Choroid plexus epithelial cell (primary cell): ENCODE data around the gene ABCD1.

Experiments used
- DNase-seq: peaks from one replicate; pipeline ENCODE4 v3.0.0-alpha.2; 2010; ENCODE audit warnings: low read depth
- H3K4me3 ChIP-seq: 2 replicates; pipeline ENCODE4 v1.5.1; 2011; ENCODE audit warnings: low read depth, mild to moderate bottlenecking, control low read depth, low read length, moderate library complexity
- TF ChIP-seq, protein P1 (sequence below): conservative IDR thresholded peaks from 2 replicates; pipeline ENCODE4 v1.5.1; 2011; ENCODE audit warnings: low read depth, mild to moderate bottlenecking, control low read depth, inconsistent platforms, low read length, moderate library complexity

ABCD1 gene

DNA sequence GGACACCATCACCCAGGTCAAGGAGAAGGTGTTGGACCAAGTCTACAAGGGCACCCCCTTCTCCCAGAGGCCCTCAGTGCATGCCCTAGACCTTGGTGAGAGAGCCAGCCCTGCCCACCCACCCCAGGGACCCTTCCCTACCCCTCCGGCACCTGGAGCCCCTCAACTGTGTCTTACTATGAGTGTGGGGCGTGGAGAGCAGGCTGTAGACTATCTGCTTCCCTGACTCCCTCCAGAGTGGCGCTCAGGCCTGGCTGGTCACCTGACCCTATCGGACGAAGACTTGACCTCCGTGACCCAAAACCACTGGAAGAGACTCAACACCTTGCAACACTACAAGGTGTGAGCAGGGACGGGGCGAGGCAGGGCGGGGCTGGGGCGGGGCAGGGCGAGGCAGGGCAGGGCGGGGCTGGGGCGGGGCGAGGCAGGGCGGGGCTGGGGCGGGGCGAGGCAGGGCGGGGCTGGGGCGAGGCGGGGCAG is 51.5 kb downstream of the ABCD1 start:
- no peak overlapping the region for H3K4me3 ChIP-seq
- no peak for DNase-seq
- TF ChIP-seq, protein P1, sequence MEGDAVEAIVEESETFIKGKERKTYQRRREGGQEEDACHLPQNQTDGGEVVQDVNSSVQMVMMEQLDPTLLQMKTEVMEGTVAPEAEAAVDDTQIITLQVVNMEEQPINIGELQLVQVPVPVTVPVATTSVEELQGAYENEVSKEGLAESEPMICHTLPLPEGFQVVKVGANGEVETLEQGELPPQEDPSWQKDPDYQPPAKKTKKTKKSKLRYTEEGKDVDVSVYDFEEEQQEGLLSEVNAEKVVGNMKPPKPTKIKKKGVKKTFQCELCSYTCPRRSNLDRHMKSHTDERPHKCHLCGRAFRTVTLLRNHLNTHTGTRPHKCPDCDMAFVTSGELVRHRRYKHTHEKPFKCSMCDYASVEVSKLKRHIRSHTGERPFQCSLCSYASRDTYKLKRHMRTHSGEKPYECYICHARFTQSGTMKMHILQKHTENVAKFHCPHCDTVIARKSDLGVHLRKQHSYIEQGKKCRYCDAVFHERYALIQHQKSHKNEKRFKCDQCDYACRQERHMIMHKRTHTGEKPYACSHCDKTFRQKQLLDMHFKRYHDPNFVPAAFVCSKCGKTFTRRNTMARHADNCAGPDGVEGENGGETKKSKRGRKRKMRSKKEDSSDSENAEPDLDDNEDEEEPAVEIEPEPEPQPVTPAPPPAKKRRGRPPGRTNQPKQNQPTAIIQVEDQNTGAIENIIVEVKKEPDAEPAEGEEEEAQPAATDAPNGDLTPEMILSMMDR, result no peak

DNA sequence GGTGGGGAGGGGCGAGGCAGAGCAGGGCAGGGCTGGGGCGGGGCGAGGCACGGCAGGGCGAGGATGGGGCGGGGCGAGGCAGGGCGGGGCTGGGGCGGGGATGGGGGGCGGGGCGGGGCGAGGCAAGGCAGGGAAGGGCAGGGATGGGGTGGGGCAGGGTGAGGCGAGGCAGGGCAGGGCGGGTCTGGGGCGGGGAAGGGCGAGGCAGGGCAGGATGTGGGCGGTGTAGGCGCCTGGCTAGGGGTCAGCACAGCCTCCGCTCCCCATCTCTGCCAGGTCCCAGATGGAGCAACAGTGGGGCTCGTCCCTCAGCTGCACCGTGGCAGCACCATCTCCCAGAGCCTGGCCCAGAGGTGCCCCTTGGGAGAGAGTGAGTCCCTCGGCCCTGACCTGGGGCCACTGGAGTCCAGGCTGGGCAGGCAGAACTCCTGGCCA is 52.0 kb downstream of the ABCD1 start:
- H3K4me3 ChIP-seq, result no peak overlapping the region
- TF ChIP-seq, protein P1, result no peak
- no peak for DNase-seq

DNA sequence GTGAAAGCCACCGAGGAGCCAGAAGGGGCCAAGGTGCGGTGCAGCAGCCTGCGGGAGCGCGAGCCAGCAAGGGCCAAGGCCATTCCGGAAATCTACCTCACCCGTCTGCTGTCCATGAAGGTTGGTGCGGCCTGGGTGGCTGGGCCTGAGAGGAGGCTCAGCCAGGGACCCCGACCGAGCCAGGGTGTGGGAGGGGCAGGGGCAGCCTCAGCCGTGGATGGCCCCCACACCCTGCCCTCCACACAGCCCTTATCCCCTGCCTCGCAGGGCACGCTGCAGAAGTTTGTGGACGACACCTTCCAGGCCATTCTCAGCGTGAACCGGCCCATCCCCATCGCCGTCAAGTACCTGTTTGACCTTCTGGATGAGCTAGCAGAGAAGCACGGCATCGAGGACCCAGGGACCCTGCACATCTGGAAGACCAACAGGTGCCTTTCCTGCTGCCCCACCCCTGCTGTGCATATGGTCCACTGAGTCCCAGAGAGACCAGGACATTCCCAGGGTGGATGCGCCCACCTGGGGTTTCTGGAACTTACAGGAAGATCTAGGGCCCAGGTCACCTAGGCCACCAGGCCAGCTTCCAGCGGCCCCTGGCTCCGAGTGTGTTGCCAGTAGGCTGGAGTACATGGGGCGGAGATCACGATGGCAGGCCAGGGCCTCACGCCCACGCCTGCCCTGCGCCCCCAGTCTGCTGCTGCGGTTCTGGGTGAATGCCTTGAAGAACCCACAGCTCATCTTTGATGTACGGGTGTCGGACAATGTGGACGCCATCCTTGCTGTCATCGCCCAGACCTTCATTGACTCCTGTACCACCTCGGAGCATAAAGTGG is 52.8 kb downstream of the ABCD1 start:
- DNase-seq, result no peak
- no peak overlapping the region for H3K4me3 ChIP-seq
- TF ChIP-seq, protein P1, result no peak

DNA sequence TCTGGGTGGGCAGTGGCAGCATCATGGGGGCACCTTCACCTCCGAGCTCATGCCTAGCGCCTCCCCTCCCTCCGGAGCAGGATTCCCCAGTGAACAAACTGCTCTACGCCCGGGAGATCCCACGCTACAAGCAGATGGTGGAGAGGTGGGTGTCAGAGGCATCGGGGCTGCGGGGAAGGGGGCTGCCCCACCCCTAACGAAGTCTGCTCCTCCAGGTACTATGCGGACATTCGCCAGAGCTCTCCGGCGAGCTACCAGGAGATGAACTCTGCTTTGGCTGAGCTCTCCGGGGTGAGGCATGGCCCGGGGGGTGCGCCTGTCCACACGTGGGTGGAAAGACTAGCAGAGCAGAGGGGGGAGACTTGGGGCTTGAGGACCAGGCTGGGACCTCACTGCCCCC is 53.5 kb downstream of the ABCD1 start:
- DNase-seq, result no peak
- H3K4me3 ChIP-seq, result no peak overlapping the region
- TF ChIP-seq, protein P1, result no peak

DNA sequence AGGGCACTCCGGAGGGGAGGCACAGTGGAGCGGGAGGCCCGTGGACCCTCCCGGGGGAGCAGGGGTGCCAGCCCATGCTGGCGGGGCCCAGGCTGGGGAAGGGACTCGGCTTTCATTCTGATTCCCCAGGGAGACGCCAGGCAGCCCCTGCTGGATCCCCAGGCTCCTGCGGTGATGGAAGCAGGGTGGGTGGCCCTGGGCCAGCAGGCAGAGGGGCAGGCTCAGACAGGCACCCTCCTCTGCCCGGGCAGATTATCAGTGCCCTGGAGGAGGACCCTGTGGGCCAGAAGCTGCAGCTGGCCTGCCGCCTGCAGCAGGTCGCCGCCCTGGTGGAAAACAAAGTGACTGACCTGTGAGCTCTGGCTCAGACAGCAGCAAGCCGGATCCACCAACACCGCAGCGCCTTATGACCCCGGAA is 54.0 kb downstream of the ABCD1 start:
- TF ChIP-seq, protein P1, result no peak
- no peak for DNase-seq
- no peak overlapping the region for H3K4me3 ChIP-seq

DNA sequence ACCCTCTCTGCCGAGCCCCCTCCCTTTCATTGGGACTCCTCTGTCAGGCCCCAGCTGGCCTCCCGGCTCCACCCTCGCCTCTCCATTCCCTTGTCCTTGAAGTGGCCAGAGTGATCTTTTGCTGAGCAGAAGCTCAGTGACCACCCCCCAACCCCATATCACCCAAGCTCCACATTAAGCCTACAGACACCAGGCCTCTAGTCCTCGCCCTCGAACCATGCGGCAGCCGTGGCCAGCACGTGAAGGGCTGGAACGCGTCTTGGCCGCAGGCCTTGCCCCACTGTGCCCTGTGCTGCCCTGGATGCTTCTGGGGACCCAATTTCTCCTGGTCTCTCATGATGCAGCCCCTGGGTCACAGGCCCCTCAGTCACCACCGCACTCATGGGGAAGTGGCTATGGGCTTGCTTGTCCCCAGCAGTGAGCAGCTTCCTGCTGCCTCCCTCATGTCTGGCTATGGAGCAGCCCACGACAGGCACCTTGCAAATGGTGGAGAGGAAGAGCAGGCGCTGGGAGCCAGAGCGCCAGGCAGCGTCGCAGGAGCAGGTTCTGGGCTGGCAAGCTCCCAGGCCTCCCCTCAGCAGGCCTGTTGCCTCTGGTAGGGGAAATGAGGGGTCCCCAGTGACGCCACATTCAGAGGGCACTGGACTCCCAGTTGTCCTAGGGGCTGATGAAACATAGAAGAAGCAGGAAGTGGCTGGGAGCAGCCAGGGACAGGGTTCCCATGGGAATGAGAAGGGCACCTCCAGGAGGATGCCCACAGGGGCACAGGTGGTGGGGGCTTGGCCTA is 55.4 kb downstream of the ABCD1 start:
- TF ChIP-seq, protein P1, result no peak
- no peak for DNase-seq
- H3K4me3 ChIP-seq, result no peak overlapping the region
